DMS53 treated with DMSO at 0.1 percent for 48 hours (cell line): Measurements from ENCODE around the gene DIP2B.
"Not testable (repeated sequence)": the region's sequence is repeated elsewhere in the genome, so short reads cannot be mapped to it uniquely, and the experiment has no call there.

Experiments used
- DNase-seq: peaks from one replicate; lab custom pipeline; 2025; ENCODE audit not compliant: unreplicated experiment; lab: John Stamatoyannopoulos, UW

Gene DIP2B

GRCh38 chr12:50765095-50765911, 260.5 kb downstream of the DIP2B start:
- DNase-seq = peak; percentile 48

GRCh38 chr12:50768391-50768790, 263.6 kb downstream of the DIP2B start:
- DNase-seq = no peak

DNA sequence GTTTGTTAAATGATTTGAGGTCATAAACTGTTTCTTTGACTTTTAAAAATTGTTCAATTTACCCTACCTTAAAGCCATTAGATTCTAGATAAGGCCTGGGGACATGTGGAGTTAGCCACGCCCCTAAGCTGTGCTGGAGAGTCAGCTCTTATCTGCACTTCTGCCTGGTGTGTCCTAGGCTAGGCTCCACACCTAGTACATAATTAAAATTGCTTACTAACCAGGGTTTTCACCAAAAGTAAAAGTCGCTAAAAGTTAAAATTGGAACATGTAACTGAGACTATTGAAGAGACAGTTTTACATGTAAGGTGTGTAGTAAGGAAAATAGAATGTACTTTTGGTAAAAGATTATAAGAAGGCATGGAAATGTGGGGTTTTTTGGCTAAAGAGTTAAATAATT, 264.0 kb downstream of the DIP2B start:
- not testable (repeated sequence) for DNase-seq

DNA sequence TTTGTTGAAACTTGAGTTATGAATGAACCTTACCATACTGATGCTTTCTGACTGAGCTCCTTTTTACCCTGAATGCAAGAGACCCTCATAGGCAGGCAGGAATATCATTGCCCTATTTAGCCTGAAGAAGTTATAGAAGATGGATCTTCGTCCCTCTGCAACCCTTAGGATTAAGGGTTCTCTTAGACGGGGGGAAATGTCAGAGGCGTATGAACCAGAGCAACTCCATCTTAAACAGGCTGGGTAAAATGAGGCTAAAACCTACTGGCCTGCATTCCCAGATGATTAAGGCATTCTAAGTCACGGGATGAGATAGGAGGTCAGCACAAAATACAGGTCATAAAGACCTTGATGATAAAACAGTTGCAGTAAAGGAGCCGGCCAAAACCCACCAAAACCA, 266.6 kb downstream of the DIP2B start:
- no peak for DNase-seq

GRCh38 chr12:50772470-50772869, 267.7 kb downstream of the DIP2B start:
- DNase-seq = no peak

DNA sequence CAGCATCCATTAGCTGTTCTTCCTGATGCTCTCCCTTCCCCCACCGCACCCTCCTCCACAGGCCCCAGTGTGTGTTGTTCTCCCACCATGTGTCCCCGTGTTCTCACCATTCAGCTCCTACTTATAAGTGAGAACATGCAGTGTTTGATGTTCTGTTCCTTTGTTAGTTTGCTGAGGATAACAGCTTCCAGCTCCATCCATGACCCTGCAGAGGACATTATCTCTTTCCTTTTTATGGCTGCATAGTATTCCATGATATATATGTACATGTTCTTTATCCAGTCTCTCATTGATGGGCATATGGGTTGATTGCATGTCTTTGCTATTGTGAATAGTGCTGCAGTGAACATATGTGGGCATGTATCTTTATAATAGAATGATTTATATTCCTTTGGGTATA, 268.1 kb downstream of the DIP2B start:
- DNase-seq = no peak

GRCh38 chr12:50775251-50775650, 270.5 kb downstream of the DIP2B start:
- DNase-seq = no peak

- DNase-seq = no peak
These were observed 272.3 kb downstream of the DIP2B start for GRCh38 chr12:50776749-50777728.

DNA sequence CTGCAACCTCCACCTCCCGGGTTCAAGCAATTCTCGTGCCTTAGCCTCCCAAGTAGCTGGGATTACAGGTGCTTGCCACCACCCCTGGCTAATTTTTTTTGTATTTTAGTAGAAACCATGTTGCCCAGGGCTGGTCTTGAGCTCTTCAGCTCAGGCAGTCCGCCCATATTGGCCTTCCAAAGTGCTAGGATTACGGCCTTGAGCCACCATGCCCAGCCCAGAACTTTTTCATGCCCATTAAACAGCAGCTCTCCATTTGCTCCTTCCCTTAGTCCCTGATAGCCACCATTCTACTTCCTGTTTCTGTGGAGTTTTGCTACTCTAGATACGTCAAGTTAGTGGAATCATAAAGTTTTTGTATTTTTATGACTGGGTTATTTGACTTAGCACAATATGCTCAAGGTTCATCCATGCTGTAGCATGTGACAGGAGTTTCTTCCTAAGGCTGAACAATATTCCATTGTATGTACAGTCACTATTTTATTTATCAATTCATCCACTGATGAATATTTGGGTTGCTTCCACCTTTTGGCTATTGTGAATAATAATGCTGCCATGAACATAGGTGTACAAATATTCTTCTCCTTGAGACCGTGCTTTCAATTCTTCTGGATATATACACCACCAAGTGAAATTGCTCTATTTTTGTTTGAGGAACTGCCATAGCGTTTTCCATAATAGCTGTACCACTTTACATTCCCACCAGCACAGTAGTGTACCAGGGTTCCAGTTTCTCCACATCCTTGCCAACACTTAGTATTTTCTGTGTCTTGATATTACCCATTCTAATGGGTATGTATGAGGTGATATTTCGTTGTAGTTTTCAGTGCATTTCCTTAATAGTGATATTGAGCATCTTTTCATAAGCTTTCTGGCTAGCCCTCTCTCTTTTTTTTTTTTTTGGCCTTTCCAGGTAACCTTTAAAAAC, 274.1 kb downstream of the DIP2B start:
- no peak for DNase-seq

- DNase-seq = no peak
These were observed 275.2 kb downstream of the DIP2B start for GRCh38 chr12:50780013-50780412.

- DNase-seq = no peak
These were observed 279.7 kb downstream of the DIP2B start for GRCh38 chr12:50784501-50784900.

DNA sequence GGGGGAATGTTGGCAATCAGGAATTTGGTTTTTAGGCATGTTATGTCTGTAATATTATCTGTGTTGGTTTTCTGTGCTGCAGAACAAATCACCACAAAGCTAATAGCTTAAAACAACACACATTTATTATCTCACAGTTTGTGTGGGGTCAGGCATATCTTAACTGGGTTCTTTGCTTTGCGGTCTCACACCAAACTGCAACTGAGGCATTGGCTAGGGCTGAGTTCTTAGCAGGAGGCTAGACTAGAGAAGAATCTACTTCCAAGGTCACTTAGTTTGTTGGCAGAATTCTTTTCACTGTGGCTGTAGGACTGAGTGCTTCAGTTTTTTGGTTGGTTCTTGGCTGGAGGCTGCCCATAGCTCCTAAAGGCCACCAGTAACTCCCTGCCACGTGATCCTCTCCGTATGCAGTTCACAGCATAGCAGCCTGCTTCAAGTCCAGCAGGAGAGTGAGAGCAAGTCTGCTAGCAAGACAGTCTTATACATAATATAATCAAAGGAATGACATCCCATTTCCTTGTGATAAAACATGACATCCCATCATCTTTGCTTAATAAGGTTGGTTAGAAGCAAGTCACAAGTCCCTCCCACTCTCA, 280.7 kb downstream of the DIP2B start:
- DNase-seq = no peak

GRCh38 chr12:50786498-50787231, 281.9 kb downstream of the DIP2B start:
- peak; percentile 73 for DNase-seq

DNA sequence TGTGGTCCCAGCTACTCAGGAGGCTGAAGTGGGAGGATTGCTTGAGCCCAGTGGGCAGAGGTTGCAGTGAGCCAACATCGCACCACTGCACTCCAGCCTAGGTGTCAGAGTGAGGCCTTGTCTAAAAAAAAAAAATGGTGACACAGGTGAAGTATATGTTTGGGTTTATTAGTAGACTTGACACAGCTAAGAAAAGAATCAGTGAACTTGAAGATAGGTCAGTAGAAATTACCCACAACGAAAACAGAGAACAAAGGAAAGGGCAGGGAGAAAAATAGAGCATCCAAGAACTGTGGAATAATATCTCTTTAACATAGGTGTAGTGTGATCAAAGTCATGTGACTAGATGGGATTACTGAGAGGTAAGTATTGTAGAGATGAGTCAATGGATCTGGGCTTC, 282.8 kb downstream of the DIP2B start:
- DNase-seq = no peak

GRCh38 chr12:50788561-50788960, 283.8 kb downstream of the DIP2B start:
- no peak for DNase-seq

DNA sequence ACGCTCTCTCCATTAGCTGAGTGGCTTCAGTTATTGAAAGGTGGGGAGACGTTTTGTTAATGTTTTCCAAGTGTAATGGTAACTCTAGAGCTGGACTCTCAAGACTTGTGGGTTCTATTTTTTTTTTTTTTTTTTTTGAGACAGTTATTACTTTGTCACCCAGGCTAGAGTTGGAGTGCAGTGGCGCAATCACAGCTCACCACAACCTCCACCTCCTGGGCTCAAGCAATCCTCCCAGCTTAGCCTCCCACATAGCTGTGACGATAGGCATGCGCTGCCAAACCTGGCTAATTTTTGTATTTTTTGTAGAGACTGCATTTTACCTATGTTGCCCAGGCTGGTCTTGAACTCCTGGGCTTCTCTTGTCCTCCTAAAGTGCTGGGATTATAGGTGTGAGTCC, 285.3 kb downstream of the DIP2B start:
- no peak for DNase-seq
